ENCODE measurements around the gene SPTSSB.

The SPTSSB gene, protein sequence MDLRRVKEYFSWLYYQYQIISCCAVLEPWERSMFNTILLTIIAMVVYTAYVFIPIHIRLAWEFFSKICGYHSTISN

GRCh38 chr3:161371441-161372320 lies at the start of gene SPTSSB:
TSS of gene SPTSSB (minus strand) at chr3:161371517. CDS start at chr3:161346323, 25,194 bp downstream.
- peak; percentile 78 for DNase-seq

GRCh38 chr3:161420746-161421145 lies 49.4 kb upstream of the SPTSSB start:
- peak; percentile 83 for DNase-seq

DNA sequence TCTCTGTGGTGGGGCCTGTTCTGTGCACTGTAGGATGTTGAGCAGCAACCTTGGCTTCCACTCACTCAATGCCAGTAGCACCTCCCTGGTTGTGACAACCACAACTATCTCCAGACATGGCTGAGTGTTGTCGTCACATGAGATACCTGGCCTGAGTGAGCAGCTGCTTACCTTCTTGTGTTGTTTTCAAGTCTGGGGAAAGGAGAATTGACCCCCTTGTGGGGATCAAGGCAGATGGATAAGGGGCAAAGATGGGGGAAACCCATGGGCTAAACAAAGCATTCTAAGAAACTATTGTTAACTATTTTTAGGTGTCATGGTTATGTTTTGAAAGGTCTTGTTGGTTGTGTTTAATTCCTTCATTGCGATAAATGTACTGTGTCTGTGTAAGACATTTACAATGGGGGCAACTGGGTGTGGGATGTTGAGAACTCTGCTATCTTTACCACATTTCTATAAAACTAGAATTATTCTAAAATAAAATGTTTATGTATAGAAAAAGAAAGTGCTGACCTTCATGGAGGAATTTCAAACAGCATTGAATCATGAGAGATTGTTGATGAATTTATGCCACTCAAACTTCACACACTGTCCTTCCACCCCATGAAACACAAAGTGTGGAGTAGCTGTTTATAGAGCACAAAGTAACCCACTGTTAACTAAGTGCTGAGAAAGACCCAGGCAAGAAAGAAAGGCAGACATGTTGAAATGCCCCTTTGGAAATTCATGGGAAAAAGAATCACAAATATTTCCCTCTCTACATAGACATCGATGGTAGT lies 48.4 kb upstream of the SPTSSB start:
- no peak for DNase-seq

DNA sequence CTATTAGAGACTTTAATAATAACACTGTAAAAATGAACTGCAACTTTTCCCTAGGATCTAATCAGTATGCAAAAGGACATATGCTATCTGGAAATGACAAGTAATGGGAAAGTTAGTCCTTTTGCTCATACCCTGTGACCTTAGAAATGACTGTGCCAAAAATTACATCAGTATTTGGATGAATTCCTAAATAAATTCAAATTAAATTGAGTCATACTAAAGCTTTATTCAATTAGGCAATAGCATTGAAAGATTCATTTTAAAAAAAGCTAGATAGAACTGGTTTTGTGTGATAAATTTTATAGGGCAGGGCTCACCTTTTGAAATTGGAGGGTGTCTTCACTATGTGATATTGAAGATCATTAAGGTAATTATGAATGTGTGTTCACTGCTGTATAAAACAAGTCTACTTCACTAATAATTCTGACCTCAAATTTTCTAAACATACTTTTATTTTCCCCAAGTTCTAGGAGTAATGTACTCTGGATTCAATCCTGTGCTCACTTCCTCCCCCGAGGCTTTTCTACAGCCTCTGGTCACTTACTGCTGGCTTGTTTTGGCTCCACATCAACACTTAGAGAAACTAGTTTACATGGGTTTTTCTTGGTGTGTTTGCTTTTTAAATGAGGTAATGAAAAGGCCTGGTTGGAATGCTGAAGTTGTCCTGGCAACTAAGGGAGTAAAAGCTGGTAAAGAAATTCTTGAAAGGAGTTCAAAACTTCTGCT lies 44.4 kb upstream of the SPTSSB start:
- DNase-seq, result peak; percentile 49

GRCh38 chr3:161414907-161415306 lies 43.6 kb upstream of the SPTSSB start:
- DNase-seq, result no peak

DNA sequence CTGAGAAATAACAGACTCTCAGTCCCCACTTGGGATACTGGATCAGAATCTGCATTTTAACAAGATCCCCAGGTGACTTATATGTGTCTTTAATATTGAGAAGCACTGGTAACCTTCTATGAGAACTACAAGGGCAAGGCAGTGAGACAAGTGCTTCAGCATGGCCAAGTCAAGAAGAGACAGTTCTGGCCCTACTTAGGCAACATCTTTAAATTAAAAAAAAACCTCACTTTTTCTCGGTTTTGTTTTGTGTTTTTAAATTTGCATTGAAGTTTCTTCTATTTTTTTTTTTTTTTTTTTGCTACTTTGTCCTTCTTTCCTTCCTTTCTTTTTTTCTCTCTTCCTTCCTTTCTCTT lies 42.5 kb upstream of the SPTSSB start:
- DNase-seq, result no peak

- no peak for DNase-seq
Observed at GRCh38 chr3:161413127-161413854, 42.0 kb upstream of the SPTSSB start.

DNA sequence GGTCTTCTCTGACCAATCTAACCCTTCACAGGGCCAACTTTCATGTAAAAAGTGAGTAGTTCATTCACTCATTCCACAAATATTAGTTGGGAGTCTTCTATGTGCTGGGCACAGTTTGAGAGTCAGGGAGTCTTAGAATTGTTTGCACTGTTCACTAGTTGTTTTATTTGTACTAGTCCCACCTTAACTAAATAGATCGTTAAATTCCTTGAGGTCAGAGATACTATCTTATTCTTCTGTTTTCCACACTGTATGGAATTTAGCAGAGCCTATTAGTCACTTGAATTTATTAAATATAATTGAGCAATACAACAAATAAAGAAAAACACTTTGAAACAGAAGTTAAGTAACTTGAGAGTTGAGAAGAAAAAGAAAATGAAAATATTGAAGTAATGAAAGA lies 40.8 kb upstream of the SPTSSB start:
- no peak for DNase-seq

- DNase-seq, result no peak
Observed at GRCh38 chr3:161409858-161410257, 38.5 kb upstream of the SPTSSB start.

DNA sequence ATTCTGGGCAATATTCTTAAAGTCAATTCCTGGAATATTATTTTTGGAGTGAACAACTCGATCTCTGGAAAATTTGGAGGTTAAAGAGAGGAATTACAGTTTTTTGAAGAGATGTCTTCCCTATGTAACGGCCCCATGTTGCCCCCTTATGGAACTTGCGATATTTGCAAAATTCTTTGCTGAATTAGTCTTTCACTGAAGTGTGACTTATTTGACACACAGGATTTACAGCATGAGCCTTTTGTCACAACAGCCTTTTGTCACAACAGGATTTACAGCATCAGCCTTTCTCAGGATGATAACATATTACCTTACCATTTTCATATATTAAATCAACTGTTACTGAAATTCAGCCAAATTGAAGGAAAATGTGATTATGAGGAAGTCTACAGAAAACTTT lies 37.8 kb upstream of the SPTSSB start:
- DNase-seq, result peak; percentile 70

DNA sequence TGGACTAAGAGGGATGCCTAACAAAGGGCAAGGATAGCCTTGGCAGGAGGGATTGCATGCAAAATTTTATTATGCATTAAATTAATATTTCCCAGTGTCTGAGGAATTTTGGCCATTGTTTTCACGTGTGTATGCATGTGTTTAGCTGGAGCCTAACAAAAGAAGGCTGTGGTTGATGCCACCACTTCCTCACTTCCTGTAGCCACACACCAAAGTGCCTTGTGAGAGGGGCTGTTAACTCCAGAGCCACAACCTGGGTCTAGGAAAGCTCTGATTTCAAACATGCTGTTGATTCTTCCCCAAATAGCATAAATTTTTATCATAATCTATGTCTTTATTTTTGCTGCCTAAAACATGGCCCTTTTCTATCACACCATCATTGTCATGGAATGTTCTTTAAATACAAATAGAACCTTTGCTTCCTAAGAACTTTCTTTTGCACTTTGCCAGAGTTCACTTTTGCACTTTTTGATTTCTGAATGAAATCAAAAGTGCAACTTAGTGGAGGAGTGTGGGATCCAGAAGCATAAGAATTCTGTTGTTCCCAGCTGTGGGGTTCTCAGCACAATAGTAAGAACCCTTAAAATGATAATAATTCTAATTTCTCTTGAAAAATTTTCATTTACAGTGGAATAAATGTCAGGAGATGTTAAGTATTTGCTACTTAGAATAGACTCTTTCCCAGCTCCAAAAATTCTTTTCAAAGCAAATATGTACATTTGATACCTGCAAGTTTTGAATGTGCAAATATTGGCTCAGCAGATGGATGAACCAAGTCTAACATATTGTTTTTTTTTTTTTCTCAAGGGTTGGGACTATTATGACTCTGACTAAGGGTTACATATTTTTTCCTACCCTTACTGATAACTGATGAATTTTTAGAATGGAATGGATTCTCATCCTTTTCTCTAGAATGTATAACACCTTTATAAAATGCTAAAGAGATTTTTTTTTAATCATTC lies 35.6 kb upstream of the SPTSSB start:
- DNase-seq, result peak; percentile 23

DNA sequence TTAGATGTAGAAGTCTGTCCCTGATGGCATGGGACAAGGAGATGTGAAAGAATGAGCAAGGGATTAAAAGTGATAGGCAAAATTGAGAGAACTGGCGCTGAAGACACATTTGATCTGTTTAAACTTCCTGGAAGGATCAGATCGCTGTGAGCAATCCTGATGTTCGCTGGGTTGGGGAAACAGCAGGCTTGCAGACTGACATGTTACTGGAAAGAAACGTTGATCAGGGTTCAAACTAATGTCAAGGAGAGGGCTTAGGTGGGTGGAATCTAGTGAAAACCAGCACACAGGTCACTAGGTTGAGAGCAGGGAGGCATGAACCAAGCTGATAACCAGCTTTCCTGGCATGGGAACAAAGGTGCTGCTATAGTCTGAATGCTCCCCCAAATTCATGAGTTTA lies 34.5 kb upstream of the SPTSSB start:
- DNase-seq, result no peak

GRCh38 chr3:161405087-161405486 lies 33.8 kb upstream of the SPTSSB start:
- no peak for DNase-seq

DNA sequence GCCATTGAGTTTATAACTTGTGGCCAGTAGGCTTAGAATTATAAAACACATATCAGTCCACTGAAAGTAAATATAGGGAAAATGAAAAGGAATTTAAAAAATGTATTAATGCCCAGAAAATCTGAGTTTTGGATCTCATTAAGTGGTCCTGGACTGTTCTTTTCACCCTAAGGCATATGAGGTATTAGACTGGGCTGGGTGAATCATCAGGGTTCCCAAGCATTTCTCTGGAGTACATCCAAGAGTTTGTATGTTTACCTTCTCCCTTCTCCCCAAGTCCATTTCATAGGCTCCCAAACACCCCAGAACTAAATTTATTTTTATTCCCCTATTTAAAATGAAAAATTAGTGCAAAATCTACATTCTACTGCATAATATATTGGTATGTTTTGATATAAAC lies 31.9 kb upstream of the SPTSSB start:
- DNase-seq, result no peak

- no peak for DNase-seq
Observed at GRCh38 chr3:161401389-161401788, 30.1 kb upstream of the SPTSSB start.

GRCh38 chr3:161400650-161401049 lies 29.3 kb upstream of the SPTSSB start:
- DNase-seq, result no peak

DNA sequence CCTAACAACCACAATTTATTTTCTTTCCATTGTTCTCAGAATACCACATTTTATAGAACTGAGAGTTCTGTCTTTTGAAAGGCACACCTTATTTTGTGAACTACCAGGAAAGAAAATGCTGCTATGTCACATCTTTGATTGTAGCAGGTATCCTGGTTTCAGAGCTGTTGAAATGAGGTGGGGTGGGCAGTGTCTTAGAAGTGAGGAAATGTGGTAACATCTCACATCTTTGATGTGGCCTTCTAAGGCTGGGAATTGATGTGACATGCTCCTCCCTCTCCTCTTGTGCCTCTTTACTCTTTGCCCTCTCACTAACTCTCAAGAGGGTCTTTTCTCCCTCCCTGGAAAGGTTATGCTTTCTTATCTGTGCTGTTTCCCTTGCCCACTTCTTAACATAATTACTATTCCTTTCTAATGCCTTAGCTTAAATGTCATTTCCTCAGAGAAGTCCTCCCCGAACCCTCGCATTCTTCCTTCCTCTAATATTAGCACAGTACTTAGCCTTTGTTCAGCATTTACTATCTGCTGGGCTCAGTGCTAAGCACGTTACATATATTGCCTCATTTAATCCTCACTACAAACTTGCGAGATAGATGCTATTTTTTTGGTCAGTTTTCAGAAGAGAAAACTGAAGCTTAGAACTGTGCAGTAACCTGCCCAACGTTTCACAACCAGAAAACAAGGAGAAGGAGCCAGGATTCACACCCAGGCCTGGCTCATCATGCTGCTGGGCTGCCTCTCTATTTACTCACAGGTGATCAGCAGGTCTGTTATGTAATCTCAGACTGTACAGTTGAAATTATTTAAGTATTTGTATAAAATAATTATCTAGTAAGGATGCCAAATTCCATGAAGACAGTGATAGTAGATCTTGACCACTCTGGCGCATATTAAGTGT lies 24.0 kb upstream of the SPTSSB start:
- DNase-seq, result no peak

DNA sequence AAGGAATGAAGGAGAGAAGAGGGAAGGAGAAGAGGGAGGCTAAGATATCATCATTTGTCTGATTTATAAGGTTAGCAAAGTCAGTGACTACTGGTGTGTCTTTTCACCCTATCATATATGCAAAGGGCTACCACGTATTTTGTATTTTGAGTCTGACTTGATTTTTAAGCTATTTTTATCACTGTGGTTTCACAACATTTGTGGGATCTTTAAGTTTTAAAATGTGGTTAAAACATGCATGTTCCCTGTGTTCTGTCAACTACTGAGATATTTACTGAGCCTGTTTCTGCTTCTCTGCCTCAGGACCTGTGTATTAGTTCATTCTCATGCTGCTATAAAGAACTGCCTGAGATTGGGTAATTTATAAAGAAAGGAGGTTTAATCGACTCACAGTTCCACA lies 22.5 kb upstream of the SPTSSB start:
- no peak for DNase-seq

DNA sequence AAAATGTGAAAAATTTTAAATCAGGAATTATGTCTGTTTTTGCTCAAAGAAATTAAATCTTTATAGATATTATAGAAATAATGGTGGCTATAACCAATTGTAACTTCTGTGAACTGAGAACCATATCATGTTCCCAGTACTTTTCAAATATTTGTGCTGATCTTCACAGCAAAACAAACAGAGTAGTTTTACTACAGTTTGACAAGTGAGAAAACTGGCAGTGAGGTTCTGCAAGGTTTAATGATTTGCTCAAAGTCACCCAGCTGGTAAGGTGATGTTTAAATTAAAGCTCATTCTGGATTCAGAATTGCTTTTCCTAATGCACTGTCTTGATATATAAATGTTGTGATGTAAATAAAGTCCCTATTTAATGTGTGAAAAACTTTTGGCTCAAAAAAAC lies 22.0 kb upstream of the SPTSSB start:
- DNase-seq, result no peak

- DNase-seq, result no peak
Observed at GRCh38 chr3:161392853-161393252, 21.5 kb upstream of the SPTSSB start.

All from NCI-H69 (cell line).